ENCODE measurements around the gene SLC44A1. TPM values are rescaled to one million over a fixed set of nuclear protein-coding genes. Genes with fewer than 3 reads are reported as not detected.

SLC44A1 gene
- total RNA-seq, 6 experiments from 2014 or later = 46.6 to 66.3 (median 56.0) TPM

DNA sequence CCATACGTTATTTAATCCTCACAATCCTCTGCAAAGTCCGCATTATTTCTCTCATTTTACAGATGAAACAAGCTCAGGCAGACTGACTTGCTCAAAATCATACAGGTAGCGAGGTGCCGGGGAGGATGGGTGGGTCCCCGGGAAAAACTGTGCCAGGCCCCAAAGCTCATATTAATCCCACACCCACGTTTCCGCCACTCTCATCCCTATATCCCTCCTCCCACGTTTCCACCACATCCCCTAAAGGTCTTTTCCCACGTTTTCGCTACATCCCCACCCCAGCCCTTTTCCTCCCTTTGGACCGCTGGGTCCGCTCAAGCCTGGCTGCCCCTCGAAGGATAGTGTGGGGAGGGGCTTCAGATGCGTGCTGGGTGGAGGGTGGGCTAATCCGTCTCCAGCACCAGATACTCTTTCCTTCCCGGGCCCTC lies 202.9 kb downstream of the SLC44A1 start:
- DNase-seq = no peak
- H3K4me1 Mint-ChIP-seq (ENCODE audit: low read depth) = peaks cover 64% of the 10 kb centered on the region
- TF ChIP-seq, protein P1, sequence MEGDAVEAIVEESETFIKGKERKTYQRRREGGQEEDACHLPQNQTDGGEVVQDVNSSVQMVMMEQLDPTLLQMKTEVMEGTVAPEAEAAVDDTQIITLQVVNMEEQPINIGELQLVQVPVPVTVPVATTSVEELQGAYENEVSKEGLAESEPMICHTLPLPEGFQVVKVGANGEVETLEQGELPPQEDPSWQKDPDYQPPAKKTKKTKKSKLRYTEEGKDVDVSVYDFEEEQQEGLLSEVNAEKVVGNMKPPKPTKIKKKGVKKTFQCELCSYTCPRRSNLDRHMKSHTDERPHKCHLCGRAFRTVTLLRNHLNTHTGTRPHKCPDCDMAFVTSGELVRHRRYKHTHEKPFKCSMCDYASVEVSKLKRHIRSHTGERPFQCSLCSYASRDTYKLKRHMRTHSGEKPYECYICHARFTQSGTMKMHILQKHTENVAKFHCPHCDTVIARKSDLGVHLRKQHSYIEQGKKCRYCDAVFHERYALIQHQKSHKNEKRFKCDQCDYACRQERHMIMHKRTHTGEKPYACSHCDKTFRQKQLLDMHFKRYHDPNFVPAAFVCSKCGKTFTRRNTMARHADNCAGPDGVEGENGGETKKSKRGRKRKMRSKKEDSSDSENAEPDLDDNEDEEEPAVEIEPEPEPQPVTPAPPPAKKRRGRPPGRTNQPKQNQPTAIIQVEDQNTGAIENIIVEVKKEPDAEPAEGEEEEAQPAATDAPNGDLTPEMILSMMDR (IDR thresholded peaks at IDR 0.05) = no peak
- no peaks in the 10 kb centered on the region for H3K27me3 Mint-ChIP-seq (ENCODE audit: insufficient read depth)
- H3K27ac Mint-ChIP-seq = peak overlapping the region; percentile 88
- H3K4me3 Mint-ChIP-seq = peak overlapping the region; percentile 90
- no peaks in the 10 kb centered on the region for H3K9me3 Mint-ChIP-seq
- no peaks in the 10 kb centered on the region for H3K36me3 Mint-ChIP-seq (ENCODE audit: low read depth)

DNA sequence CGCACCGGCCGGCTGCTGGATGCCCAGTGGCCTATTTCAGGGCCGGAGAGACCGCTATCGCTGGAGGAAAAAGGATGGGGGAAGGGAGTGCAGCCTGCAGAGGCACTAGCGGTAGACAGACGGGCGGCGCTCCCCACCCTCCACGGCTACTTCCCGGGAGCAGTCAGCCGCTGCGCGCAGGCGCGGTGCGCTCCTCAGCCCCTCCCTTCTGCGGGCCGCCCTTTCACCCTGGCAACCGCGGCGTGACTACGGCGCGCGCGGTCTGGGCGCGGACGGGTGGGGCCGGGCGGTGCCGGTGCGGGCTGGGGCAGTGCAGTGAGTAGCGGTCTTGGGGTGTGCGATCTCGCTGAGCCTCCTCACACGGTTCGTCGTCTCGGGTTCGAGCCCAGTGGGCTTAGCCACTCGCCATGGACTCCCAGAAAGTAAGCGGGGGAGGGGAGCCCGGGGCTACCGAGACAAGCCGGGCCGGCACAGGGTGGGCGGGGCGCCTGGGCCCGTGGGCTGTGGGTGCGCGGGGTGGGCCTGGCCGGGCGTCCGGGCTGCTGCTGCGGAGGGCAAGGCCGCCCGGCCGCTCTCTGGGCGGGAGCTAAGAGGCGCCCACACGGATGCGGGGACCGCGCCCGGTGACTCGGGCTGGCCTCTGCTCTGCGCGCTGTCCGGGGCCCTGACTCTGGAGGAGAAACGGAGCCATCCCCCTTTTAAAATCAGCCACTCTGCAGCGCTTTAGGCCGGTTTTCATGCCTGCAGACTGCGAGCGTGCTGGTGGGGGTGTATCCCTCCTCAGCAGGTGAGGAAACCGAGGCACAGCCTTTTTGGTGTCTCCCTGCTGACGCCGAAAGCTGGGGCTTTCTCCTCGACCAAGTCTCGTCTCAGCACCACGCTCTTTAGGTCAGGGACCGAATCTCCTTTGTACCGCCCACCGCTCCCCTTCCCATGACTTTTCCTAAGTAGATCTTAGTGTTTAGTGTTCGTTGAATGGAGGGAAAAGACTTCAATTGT lies 203.7 kb downstream of the SLC44A1 start, which contains the start of gene FSD1L:
Gene FSD1L, plus strand, starts transcription at position 221 of the 999 bp plus-strand sequence. Its CDS starts 187 bp downstream, at position 408.
- Mint-ChIP-seq H3K9me3 (no peaks in the 10 kb centered on the region), H3K36me3 (ENCODE audit: low read depth) (no peaks in the 10 kb centered on the region), H3K27me3 (ENCODE audit: insufficient read depth) (no peaks in the 10 kb centered on the region), H3K4me1 (ENCODE audit: low read depth) (peaks cover 68% of the 10 kb centered on the region), H3K4me3 (peak within 1 kb of the TSS; percentile 90), H3K27ac (peak within 1 kb of the TSS; percentile 88)
- TF ChIP-seq, protein P1 (IDR thresholded peaks at IDR 0.05) = peak; percentile 19; the same call in 1 of the 2 replicates
- DNase-seq = peak; percentile 89

DNA sequence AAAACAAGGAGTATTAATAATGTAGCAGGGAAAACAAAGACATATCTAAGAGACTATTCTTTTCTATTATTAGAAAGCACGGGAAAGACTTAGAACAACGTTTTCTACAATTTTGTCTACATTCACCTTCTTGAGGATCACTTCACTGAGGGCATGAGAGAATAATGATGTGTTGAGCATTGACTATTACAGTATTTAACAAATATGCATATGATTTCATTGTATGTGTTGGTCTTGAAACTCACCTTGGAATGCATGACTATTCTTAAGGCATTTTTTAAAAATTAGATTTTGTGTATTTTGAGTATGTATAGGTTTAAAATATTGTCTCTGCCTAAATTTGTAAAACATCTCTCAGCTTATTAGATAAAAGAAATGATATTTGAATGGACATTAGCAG lies 204.6 kb downstream of the SLC44A1 start:
- Mint-ChIP-seq H3K9me3 (no peaks in the 10 kb centered on the region), H3K4me3 (peak overlapping the region; percentile 90), H3K27ac (peak overlapping the region; percentile 88), H3K36me3 (ENCODE audit: low read depth) (no peaks in the 10 kb centered on the region), H3K27me3 (ENCODE audit: insufficient read depth) (no peaks in the 10 kb centered on the region), H3K4me1 (ENCODE audit: low read depth) (peaks cover 60% of the 10 kb centered on the region)
- no peak for DNase-seq
- TF ChIP-seq, protein P1 (IDR thresholded peaks at IDR 0.05) = no peak

DNA sequence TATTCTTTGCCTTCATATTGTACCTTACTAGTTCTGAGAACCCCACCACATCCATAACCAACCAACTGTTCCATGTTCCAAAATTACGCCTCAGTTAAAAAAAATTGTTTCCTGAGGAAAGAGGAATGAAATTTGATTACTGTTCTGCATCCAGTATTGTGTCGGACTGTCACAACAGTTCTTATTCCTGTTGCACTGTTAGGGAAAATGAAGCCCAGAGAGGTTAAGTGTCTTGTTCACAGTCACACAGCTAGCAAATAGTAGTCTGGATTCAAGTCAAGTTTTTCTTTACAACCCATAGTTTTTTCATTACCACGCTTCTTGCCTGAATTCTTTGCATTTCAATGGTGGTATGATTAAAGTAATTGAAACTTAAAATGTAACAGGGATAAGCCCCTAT lies 207.7 kb downstream of the SLC44A1 start:
- Mint-ChIP-seq H3K4me1 (ENCODE audit: low read depth) (peaks cover 69% of the 10 kb centered on the region), H3K9me3 (no peaks in the 10 kb centered on the region), H3K4me3 (no peak overlapping the region), H3K27me3 (ENCODE audit: insufficient read depth) (no peaks in the 10 kb centered on the region), H3K36me3 (ENCODE audit: low read depth) (no peaks in the 10 kb centered on the region), H3K27ac (no peak overlapping the region)
- no peak for DNase-seq
- TF ChIP-seq, protein P1 (IDR thresholded peaks at IDR 0.05) = no peak

DNA sequence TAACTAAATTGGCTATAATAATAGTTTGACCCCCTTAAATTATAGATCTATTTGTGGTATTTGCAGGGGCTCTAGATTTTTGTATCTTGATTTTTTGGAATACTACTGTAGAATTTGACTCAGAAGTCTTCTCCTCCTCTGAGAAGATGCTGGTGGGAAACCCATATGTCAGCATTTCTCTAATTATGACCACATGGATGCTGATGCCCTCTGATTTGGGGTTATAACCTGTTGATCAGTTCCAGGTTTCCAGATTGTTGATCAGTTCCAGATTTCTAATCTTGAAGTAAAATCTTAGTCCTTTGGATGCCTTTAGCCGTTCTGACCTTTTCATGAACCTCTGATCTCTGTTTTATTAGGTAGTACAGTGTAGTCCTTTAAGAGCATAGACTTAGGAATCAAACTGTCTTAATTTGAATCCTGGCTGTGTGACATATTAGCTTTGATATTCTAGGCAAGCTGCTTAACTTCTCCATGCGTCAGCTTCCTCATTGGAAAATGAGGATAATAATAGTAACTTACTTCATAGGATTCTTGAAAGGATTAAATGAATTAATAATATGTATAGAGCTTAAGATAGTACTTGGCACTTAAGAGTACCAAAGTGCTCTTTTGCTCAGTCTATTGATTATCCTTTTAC lies 211.5 kb downstream of the SLC44A1 start:
- H3K9me3 Mint-ChIP-seq = peaks cover 6% of the 10 kb centered on the region; the same call in 1 of the 2 replicates
- peak overlapping the region; percentile 28 for H3K27ac Mint-ChIP-seq
- TF ChIP-seq, protein P1 (IDR thresholded peaks at IDR 0.05) = no peak
- H3K4me1 Mint-ChIP-seq (ENCODE audit: low read depth) = peaks cover 67% of the 10 kb centered on the region
- H3K27me3 Mint-ChIP-seq (ENCODE audit: insufficient read depth) = no peaks in the 10 kb centered on the region
- H3K36me3 Mint-ChIP-seq (ENCODE audit: low read depth) = peaks cover 13% of the 10 kb centered on the region
- H3K4me3 Mint-ChIP-seq = no peak overlapping the region
- DNase-seq = peak; percentile 20

Data from HFFc6 (cell line).